CD4-positive, alpha-beta T cell treated with Interleukin-15 for 1 hour (primary cell): Measurements from ENCODE around the gene SLC39A11.
"Not testable (repeated sequence)": the region's sequence is repeated elsewhere in the genome, so short reads cannot be mapped to it uniquely, and the experiment has no call there.

Experiments
- DNase-seq: peaks from one replicate; pipeline ENCODE4 v3.0.0-alpha.2; 2020

The SLC39A11 gene

GRCh38 chr17:73005360-73005759 lies 87.1 kb downstream of the SLC39A11 start:
- no peak for DNase-seq

GRCh38 chr17:73003487-73003886 lies 89.0 kb downstream of the SLC39A11 start:
- DNase-seq: no peak

- DNase-seq: no peak
These were observed 91.7 kb downstream of the SLC39A11 start for GRCh38 chr17:73000832-73001231.

DNA sequence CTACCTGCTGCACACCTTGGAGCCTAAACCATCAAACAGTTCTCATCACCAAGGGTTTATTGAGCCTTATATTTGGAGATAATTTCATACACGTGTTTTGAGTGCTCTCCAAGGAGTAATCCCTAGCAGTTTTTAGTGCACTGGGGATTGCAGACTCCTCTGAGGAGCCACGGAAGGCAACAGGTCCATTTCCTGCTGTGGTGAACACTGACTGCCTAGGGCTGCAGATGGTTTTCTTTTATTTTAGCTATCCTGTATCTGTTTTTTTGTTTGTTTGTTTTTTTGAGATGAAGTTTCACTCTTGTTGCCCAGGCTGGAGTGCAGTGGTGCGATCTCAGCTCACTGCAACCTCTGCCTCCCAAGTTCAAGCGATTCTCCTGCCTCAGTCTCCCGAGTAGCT lies 93.0 kb downstream of the SLC39A11 start:
- not testable (repeated sequence) for DNase-seq

DNA sequence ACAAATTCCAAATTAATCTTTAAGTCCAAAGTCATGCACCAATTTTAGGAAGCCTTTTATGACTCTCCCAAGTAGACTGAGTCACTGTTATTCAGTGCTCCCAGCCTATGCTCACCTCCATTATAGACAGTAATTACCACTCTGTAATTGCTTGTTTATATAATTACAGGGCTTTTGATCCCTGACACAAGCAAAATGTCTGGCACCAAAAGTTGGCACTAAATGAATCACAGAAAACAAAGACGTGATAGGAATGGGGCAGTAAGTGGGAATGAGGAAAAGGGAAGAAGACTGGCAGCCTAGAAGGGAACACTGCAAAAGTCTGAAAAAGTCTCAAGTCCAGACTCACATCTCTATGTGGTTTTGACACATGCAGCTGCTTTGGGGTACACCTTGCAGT lies 94.1 kb downstream of the SLC39A11 start:
- no peak for DNase-seq

DNA sequence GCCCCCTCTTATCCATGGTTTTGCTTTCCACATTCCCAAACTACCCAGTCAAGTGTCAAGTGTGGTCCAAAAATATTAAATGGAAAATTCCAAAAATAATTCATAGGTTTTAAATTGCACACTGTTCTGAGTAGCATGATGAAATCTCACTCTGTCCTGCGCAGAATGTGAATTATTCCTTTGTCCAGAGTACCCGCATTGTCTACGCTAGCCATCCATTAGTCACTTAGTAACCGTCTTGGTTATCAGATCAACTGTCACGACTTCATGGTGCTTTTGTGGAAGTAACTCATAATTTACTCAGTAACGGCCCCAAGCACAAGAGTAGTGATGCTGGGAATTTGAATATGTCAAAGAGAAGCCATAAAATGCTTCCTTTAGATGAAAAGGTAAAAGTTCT lies 94.9 kb downstream of the SLC39A11 start:
- DNase-seq: no peak

GRCh38 chr17:72996791-72997190 lies 95.7 kb downstream of the SLC39A11 start:
- no peak for DNase-seq

GRCh38 chr17:72995008-72995656 lies 97.4 kb downstream of the SLC39A11 start:
- DNase-seq: no peak

GRCh38 chr17:72992783-72993467 lies 99.6 kb downstream of the SLC39A11 start:
- not testable (repeated sequence) for DNase-seq

GRCh38 chr17:72991651-72992050 lies 100.8 kb downstream of the SLC39A11 start:
- no peak for DNase-seq

DNA sequence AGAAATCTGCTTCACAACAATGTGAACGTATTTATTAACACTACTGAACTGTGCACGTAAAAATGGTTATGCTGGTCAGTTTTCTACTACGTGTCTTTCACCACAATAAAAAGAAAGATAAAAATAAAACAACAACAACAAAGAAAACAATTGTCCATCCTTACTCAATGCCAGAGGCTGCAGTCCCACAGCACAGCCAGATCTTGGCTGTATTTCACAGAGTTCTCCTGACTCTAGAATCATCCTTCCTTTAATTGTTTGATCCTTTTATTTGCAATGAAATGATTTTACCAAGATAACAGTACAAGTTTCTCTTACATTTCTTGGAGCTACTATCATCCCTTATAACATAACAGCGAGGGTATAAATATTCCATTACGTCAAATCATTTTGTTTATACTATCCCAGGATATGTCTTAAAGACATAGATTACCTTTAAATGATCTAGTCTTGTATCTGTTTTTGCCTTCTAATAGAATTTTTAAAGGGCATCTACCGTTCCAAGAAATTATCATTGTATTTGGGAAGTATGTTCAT lies 103.3 kb downstream of the SLC39A11 start:
- DNase-seq: no peak

DNA sequence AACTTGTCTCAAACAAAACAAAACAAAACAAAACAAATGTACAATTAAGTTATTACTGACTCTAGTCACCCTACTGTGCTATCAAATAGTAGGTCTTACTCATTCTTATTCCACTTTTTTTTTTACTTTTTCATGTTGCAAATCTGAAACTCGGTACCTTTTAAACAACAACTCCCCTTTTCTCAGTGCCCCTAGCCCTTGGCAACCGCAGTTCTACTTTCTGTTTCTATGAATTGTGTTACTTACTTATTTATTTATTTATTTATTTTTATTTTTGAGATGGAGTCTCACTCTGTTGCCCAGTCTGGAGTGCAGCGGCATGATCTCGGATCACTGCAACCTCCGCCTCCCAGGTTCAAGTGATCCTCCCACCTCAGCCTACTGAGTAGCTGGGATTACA lies 104.0 kb downstream of the SLC39A11 start:
- no peak for DNase-seq

DNA sequence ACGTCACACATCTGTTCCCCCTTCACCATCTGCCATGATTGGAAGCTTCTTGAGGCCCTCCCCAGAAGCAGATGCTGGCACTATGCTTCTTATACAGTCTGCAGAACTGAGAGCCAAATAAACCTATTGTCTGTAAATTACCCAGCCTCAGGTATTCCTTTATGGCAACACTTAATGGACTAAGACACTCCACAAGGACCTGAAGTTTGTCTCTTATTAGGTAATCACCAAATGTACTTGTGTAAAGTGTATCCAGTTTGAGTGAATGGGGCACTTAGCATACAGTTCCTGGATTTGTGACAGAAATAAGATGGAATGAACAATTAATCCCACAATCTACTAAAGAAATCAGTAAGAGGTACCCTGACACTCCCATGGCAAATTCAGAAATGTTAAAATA lies 105.3 kb downstream of the SLC39A11 start:
- no peak for DNase-seq

DNA sequence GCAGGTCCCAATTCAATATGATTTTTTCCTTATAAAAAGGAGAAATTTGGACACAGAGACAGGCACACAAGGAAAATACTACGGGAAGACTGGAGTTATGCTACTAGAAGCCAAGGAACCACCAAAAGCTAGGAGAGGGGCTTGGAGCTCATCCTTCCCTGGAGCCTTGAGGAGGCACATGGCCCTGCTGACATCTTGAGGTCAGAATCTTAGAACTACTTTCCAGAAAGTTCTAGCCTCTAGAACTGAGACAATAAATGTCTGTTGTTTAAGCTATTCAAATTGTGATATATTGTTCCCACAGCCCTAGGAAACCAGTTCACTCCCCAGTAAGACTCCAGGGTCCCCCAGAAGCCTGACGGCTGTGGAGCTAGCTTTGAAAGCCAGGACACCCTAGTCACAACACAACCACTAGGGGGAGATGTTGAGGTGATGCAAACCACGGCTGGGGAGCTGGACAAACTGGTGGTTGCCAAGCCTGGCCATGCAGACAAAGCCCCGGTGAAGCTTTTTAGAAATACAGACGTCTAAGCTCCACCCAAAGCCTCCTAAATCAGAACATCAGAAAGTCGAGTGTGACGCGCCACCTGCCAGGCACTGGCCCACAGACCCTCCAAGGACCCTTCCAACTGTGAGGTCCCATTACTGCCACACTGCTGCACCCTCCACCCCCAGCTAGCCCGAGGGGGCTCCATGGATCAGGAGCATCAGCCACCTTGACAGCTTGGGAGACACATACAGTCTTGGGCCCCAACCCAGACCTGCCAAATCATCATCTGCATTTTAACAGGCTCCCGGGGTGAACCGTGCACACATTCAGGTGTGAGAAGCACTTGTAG lies 106.4 kb downstream of the SLC39A11 start:
- peak; percentile 41 for DNase-seq

- DNase-seq: no peak
These were observed 107.6 kb downstream of the SLC39A11 start for GRCh38 chr17:72984926-72985325.

DNA sequence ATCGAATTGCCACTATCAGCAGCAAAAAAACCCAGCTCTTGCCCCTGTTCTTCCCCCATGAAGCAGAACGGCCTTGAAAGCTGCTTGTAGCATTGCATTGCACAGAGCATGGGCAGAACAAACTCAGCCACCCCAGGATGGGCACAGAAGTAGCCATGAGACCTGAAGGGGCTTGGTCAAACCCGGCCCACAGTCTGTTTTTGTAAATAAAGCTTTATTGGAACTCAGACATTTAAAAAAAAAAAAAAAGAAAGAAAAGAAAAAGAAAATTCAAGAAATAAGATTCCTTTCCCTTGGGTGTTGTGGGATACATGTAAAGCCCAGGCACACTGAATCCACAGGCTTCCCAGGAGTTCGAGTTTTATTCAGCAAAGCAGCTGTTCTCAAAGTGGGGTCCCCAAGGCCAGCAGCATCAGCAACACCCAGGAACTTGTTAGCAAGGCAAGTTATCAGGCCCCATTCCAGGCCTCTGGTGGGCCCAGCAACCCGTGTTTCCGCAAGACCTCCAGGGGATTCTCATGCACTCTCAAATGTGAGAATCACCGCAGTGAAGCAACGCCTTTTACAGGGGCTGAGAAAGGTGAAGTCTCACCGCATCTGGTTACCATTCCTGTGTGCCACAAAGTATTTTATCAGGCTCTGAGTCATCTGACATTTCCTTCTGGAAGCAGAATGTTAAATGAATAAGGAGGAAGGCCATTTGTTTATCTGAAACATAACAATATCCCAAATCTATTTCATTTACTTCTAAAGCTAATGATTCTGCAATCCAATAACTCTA lies 108.2 kb downstream of the SLC39A11 start:
- DNase-seq: no peak

GRCh38 chr17:72982680-72983079 lies 109.8 kb downstream of the SLC39A11 start:
- no peak for DNase-seq

DNA sequence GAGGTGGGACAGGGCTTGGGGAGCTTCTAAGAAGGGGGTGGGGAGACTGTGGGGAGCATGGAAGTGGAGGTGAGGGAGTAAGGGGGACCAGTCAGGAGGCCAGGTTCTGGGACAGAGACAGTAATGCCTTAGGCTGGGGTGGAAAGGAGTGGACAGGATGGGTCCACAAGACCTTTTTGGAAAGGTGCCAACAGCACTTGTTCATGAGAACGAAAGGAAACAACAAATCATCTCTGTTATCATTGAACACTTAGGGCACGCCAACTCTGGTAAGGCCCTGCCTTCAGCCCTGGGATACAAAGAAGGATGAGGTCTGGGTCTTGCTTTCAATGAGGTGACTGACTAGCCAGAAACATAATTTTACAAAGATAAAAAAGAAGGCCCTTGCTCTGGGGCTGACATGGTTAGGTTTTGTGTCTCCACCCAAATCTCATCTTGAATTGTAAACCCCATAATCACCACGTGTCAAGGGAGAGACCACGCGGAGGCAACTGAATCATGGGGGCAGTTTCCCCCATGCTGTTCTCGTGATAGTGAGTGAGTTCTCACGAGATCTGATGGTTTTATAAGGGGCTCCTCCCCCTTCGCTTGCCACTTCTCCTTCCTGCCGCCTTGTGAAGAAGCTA lies 113.8 kb downstream of the SLC39A11 start:
- DNase-seq: no peak

DNA sequence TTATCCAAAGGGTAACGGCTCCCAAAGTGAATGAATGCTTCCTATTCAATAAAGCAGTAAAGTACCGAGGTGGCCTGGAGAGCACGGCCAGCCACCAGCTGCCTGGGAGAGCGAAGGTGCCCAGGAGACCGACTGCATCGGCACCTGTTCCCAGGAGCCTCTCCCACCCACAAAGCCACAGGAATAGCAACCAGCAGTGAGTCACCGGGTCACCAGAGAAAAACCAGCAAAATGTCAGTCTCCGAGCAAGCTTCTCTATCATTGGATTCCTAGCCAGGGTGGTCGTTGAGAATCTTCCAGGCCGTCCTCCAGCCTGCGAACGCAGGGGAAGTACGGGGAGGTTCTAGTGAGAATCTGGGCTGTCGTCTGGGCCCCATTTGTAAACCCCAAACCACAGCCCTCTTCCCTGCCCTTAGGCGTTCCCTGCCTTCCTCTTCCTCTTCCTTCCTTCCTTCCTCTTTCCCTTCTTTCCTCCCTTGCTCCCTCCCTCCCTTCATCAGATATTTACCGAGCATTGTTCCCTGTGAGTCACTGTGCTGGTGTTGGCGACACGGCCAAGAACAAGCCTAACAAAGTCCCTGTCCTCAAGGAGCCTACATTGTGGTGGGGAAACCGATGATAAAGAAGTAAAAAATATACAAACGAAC lies 114.6 kb downstream of the SLC39A11 start:
- no peak for DNase-seq

GRCh38 chr17:72976971-72977770 lies 115.3 kb downstream of the SLC39A11 start:
- DNase-seq: peak; percentile 35

- no peak for DNase-seq
These were observed 117.0 kb downstream of the SLC39A11 start for GRCh38 chr17:72975509-72975908.
